HG02884 (cell line): ENCODE measurements around the gene DPH1.
"Not testable (repeated sequence)": the region's sequence is repeated elsewhere in the genome, so short reads cannot be mapped to it uniquely, and the experiment has no call there.

Experiments used
- ATAC-seq: cut with Tn5 transposase; IDR thresholded peaks from one replicate; pipeline ENCODE4 v1.9.1; 2021; ENCODE audit warnings: mild to moderate bottlenecking, moderate library complexity; ENCODE audit not compliant: unreplicated experiment

Gene DPH1

DNA sequence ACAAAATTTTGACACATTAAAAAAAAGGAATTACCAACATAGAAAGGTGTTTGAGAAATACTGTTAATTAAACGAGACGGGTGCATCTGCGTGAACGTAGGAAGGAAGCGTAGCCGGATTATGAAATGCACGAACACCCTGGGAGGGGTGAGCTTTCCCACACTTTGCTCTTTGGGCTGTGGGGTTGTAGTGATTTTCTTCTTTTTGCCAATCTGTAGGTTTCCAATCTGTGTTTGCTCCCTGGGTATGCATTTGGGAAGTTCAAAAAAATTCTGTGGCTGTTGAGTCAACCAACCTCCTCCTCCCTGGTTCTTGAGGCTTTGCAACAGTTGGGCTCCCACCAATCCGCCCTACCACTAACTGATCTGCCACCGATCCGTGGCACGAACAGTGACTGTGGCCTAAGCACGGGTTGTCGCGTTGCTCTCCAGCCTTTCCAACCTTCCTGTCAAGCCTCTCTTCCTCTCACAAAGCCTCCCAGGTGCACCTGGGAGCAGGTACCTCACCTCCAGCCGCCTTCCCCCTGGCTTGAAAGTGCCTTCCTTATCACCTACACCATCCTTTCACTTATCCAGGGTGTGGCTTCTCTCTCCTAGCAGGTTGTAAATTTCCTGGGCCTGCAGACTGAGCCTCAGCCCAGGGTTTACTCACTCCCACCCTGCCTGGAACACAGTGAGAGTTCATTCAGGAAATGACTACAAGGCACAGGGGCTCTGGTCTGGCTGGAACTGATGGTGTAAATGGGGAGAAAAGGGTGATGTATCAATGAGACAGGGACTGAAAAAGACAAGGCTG lies 21.4 kb upstream of the DPH1 start:
- no peak for ATAC-seq

DNA sequence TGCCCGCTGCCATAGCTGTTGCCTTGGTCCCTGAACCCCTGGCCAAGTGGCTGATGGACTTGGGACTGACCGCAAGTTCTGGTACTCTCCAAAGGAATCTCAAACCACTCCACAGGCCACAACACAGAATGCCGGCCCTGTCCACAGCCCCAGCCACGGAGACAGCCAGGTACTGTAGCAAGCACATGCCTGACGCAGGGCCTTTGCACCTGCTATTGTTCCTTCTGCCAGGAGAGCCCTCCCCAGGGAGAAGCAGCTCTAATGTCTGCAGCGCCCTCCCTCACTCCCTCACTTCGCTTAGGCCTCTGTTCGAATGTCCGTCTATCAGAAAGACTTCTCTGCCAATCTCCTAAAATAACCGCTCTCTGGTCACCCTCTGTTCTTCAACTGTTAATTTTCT lies 20.2 kb upstream of the DPH1 start:
- ATAC-seq = no peak

DNA sequence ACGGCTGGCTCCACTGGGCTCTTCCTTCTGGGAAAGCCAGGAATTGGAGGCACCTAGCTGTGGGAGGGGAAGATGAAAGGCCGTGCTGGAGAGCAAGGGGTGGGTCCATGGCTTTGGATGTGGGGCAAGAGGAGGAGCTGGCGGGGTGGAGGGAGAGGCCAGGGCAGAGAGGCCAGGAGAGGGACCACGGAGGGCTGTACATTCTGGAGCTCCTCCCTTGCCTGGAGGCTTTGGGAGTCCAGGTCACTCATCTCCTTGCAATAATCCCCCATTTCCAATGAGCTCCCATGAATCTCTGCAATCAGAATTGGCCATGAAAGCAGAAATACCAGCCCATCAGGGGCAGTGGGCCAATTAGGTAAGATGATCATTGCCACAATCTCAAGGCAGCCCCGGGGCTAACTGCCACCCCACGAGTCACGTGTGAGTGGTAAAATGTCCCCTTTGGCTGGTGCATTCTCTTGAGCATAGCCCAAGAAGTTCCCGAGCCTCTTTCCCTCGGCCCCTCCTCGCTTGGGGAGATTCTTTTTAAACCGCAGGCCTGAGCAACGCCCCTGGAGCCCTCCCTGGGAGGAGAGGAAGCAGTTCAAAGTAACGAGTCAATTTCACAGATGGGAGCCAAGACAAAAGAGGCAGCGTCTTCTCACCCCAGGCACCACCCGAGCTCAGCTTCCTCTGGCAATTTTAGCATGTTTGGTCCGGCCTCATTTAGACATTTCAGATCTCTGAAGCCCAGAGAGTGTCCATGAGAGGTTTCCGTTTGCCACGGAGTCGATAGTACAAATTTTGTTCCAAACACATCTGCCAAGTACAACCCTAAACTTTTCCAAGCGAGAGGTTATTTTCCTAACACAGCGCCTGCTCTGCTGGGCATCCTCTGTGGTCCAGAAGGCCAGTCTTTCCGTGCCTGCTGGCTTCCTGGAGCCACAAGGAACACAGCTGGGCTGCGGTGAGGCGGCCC lies 18.3 kb upstream of the DPH1 start:
- ATAC-seq = no peak

DNA sequence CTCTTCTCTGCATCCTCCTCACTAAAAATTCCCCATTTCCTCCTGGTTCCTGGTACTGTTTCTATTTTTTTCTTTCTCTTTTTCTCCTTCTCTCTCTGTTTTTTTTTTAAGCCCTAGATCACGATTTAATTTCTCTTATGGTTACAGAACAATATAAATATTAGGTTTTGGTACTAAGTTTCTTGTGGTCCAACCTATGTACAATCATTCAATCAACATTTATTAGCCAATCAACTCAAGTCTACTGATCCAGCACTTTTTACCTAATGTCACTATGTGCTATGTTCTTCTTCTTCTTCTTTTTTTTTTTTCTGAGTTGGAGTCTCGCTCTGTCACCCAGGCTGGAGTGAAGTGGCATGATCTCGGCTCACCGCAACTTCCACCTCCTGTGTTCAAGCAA lies 17.5 kb upstream of the DPH1 start:
- ATAC-seq = no peak

DNA sequence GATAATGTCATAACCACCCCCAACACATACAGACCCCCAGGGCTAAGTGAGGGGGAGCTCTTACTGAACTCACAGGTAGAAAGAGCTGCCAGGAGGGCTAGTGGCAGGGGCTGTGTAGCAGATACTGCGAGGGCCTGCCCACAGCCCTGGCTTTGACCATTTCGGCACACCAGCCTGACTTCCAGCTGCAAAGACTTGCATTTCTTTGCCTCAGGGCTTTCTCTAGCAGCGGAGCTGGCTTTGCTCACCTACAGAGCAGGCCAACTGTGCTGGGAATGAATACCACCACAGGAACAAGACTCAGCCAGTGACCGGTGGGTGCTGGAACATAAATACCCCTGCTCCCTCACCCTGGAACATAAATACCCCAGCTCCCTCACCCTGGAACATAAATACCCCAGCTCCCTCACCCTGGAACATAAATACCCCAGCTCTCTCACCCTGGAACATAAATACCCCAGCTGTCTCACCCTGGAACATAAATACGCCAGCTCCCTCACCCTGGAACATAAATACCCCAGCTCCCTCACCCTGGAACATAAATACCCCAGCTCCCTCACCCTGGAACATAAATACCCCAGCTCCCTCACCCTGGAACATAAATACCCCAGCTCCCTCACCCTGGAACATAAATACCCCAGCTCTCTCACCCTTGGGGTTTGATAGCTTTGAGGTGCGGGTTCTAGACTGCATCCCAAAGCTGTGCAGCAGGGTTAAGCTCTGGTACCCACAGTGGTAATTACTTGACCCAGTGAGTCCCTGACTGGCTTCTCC lies 16.5 kb upstream of the DPH1 start:
- not testable (repeated sequence) for ATAC-seq

DNA sequence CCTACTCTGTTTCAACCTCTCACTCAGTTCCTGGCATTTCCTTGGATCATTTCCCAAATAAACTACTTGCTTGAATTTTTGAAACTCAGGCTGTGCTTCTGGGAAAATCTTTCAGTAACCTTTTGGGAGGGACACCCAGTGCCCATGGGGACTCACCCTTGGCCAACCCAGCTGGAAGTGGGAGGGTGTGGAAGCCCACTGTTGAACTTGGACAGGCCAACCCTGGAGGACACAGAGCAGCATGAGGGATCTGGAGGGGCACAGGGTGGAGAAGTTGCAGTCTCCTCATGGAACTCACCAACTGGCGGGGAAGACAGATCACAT lies 16.0 kb upstream of the DPH1 start:
- ATAC-seq = no peak

DNA sequence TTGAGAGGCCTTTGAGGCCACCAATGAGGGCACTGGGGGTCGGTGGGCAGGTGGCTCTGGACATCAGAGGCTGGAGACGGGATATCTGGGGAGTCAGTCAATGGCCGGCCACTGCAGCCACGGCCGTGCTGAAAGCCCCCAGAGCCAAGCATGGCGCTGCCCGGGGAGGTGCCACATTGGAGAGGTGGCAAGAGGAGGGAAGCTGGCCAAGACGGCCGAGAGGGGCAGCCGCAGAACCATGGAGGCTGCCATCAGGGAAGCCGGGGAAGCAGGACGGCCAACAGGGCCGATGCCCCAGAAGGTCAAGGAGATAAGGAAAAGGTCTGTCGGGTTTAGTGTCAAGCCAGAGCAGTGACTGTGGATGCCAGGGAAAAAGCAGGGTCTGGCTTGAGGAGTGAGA lies 14.6 kb upstream of the DPH1 start:
- ATAC-seq = no peak

DNA sequence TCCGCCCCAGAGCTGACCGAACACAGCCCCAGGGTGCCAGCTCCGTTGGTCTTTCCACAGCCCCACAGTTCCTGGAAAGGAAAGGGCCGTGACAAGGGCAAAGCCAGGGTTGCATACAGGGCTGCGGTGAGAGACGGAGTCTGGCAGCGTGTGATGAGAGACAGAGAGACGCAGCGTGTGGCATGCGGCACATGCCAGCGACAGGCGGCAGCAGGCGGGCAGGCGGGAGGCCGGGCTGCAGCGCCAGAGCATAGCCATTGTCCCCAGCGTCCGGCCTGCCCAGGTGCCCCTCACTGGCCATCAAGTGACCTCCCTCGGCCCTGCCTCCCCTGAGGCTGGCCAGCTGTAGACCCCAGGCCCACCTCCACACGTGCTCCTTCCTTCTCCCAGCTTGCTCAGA lies 13.5 kb upstream of the DPH1 start:
- ATAC-seq = no peak

DNA sequence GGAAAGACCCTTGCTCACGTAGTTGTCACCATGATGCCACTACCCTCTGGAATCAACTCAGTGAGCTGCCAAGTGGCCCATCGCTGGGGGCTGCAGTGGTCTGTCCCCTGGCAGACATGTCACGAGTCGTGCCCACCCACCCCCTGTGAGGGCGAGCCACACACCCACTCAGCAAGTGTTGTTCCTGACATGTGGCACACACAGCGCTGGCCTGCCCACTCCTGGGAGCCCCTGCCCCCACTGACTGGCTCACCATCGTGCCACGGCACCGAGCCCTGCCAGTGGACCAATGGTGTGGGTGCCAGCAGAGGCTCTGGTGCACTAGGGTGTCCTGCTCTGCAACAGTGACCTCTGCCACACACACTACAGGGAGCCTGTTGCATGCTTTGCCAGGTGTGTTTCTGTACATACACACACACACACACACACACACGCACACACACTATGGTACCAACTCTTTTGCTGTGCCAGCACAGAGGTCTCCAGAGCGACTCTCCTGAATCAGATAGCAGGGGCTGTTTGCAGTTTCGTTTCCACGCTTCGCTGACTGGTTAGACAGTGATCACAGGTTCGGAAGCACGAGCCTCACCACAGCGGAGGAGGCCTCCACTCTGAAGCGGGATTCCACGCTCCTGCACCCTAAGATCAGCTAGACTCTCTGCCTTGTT lies 12.5 kb upstream of the DPH1 start:
- no peak for ATAC-seq

DNA sequence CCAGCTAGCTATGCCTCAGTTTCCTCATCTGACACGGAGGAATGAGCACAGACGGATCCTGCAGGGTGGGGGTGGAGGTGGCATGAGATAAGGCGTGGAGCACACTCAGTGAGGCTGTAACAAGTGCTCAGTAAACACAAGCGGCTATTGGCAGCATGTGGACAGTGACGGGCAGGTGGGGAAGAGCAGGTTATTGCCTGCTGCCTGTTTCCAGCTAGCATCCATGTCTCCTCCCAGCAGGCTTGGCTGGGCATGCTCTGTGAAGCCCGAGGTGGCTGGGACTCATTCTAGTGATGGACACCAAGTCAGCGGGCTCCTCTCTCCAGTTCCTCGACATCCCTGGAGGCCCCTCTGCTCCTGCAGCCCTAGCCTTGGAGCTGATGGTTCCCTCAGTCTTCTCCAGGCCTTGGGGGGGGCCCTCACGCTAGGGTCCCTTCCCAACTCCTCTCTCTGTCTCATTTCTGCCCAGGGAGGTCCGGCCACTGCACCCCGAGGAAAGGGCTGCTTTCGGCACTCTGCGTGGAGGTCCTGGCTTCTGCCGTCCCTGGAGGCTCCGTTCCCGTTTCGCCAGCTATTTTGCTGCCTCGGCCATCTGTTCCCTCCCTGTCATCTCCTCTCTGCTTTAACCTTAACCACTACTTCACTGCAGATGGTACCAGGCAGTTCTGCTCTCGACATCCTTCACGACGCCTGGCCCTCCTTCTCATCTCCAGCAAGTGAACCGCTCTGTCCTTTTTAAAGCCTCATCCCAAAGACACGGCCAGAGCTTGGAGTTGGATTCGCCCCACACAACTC lies 11.0 kb upstream of the DPH1 start:
- ATAC-seq = no peak

DNA sequence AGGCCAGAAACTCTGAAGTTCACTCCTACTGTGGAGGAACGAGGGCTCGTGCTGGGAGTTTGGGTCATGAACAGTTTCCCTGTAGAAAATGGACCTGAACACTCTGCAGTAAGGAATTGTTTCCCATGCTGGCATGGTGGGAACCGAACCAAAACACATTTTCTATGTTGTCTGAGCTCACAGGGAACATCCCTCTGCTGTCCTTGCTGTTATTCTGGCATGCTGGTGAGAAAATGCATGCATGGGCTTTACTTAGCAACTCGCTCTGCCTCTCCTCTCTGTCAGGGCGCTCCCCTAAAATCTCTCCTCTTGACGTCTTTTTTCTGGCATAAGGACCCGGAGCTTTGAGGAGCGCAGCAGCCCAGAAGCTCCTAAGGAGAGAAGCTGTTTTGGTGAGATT lies 10.2 kb upstream of the DPH1 start:
- no peak for ATAC-seq

DNA sequence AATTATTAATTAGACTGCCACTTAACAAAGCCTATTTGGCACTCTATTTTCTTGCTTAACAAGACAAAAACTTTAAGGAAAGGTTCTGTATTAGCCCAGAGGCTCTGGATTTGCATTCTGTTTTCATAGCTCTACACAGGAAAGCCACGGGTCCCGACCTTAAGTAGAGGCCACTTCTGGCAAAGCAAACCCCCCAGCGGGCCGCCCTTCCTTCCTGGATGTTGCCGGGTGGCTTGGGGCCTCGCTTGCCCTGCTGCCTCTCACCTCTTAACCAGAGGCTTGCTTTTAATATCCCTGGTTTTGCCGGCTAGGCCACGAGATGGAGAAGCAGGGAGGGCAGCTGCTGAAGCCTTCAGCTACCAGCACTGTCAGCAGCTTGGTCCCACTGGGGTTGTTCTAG lies 9.2 kb upstream of the DPH1 start:
- no peak for ATAC-seq

DNA sequence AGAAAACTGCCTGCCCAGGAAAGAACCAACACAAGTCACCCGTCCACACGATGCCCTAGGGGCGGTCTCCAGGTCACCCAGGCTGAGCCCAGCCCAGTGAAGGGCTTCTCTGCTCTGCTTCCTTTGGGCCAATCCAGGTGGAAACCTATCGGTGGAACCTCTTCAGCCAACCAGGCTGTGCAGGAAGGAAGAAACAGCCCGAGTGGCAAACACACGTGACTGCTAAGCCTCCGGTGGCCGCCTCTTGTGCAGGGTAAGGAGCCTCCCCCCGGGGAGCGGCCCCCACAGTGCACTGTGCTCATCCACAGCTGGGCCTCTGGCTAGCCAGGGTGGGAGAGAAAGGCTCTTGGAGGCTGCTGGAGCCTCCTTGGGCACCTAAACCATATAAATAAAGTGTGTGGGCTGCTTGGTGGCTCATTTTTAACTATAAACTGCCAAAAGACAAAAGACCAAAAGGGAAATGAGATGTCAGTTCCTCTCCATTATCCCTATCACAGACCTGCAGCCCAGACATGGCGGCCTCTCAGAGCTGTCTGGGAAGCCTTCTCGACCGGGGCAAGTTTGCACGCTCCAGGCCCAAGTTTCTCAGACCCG lies 7.2 kb upstream of the DPH1 start:
- no peak for ATAC-seq

DNA sequence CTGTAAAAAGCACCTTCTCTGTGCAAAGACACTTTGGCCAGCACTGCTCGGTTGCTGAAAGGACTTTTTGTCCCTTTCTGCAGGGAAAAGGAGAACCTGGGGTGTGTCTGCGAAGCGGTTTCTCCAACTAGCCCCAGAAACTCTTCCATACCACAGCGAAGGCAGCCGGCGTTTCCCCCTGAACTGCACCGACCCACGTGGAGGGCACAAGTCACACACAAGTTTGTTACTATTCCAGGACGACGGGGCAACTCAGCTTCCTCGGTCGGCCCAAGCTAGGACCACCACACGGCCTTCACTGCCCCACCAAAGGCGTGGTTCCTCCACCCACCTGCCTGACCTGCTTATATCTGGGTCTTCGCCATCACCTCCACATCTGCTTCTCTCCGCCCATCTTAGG lies 6.7 kb upstream of the DPH1 start:
- ATAC-seq = no peak

DNA sequence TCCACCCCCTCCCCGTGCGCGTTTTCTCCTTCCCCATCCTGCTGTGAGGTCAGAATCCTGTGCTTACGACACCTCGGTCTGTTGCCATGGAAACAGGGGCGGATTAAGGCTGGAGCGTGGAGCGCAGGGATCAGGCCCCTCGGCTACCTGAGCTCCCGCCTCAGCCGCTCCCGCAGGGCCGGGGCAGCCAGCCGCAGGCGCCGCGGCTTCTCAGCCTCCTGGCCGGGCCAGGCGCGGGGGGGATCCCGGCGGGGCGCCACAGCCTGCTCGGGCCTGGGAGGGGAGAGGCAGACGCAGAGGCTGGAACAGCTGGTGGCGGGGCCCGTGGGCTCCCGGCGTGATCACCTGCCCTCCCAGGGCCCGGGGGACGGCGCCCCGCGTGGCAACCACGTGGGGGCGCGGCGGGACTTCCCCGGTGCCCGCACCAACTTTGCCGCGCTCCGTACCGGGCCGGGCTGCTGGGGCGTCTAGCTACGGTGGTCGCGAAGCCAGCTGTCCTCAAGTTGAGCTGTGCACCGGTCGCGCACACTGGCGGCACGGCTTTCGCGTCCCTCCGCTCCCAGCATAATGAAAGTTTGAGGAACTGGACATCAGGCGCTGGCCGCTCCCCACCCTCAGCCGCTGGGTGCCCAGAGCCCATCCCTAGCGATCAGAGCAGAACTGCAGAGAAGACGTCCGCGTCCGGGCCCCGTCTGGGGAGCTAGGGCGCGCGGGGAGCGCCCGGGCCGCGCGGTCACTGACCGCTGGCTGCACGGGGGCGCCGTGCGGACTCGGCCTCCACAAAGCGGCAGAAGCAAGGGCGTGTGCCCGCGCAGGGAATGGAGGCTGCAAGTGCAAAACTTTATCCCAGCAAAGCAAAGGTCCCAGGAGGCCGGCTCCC lies 6.0 kb upstream of the DPH1 start:
- ATAC-seq = no peak

DNA sequence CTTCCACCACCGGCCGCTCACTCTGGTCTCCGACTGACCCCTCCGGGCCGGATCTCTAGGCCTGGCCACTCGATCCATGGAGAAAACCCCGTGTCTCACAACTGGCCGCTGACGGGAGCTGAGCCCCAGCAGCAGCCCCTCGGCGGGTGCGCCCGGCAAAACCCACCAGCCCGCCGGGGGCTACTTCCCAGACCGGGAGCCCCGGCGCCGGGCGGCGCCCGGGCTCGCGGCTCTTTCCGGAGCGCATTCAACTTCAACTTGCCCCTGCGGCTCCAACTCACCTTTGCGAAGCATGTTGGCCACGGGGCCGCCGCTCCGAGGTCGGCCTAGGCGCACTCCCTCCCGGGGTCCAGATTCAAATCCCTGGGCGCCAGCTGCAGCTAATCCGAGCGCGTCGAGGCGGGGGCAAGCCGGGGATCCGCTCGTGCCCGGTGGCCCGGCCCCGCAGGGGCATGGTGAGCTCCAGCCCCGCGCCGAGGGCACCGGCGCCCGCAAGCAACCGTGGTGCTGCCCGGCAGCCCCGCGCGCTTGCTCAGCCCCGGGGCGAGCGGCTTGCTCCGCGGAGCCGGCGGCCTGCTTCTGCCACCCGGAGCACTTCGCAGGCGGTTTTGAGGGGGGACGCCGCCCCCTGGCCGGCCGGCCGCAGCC lies 5.3 kb upstream of the DPH1 start:
- no peak for ATAC-seq

DNA sequence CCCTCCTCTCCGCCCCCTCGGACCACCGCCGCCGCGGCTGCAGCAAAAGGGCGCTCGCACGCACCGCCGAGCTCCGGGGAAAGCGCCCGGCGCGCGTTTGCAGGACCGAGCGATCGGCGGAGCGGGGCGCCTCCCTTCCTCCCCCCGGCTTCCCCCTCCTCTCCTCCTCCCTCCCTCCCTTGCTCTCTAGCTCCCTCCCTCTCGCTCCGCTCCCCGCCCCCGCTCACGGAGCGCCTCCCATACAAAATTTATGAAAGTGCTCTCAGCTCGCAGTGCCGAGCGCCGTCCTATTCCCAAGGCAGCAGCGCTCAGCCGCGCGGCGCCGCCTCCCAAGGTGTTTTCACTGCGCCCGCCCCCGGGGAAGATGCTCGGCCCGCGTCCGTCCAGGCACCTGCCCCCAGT lies 4.7 kb upstream of the DPH1 start, which contains the start of gene RTN4RL1:
TSS of gene RTN4RL1 (minus strand) at position 115 of the 402 bp plus-strand sequence. CDS start 469 bp downstream, outside the sequence.
- no peak for ATAC-seq

DNA sequence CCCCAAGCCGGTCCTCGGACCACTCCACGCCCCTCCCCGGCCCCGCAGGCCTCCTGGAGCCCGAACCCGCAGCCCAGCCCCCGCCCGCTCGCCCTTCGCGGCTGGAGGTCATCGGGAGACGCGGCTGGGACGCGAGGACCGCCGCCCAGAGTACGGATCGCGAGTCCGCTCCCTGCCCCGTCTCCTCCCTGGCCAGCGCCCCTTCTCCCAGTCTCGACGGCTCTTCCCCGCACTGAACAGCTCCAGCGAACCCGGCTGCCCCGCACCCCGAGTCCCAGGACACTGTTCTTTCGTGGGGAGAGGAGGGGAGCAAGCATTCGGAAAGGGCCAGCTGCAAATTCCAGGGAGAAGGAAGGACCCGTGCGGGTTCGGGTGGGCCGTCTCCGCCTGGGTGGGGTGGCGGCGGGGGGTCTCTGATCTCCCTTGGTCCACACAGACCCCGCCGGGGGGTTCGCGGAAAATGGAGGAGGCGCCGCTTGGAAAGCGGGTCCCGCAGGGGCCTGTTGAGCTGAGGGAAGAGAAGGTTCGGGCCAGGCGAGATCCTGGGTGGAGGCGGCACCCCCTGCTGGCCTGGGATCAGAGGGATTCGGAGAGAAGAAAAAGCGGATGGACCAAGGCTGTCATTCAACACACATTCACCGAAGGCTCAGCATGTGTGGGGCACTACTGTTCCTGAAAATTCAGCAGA lies 4.2 kb upstream of the DPH1 start:
- no peak for ATAC-seq
